IPS-18c (cell line): Measurements from ENCODE around the gene FAF1.
"Not testable (repeated sequence)": the region's sequence is repeated elsewhere in the genome, so short reads cannot be mapped to it uniquely, and the experiment has no call there.

ENCODE experiments used
- H3K4me3 ChIP-seq: 2 replicates; pipeline ENCODE4 v1.7.0; 2013; ENCODE audit warnings: low read depth, mild to moderate bottlenecking, low read length, moderate library complexity; ENCODE audit not compliant: insufficient read depth
- H3K9me3 ChIP-seq: one replicate; pipeline ENCODE4 v1.6.1; 2013; ENCODE audit warnings: mild to moderate bottlenecking, low read length, moderate library complexity; ENCODE audit not compliant: control insufficient read depth, insufficient read depth

Gene FAF1

GRCh38 chr1:50933770-50934169, 26.3 kb downstream of the FAF1 start:
- not testable (repeated sequence) for H3K9me3 ChIP-seq

GRCh38 chr1:50932043-50932442, 28.0 kb downstream of the FAF1 start:
- not testable (repeated sequence) for H3K4me3 ChIP-seq, H3K9me3 ChIP-seq

More at GRCh38 chr1:50933770-50934169, 26.3 kb downstream of the FAF1 start:
- H3K4me3 ChIP-seq, result not testable (repeated sequence)

- no peak overlapping the region for H3K4me3 ChIP-seq
- H3K9me3 ChIP-seq, result no peaks in the 10 kb centered on the region
Measured at GRCh38 chr1:50930965-50931737, 28.9 kb downstream of the FAF1 start.

GRCh38 chr1:50930193-50930592, 29.9 kb downstream of the FAF1 start:
- H3K9me3 ChIP-seq, result no peaks in the 10 kb centered on the region

GRCh38 chr1:50929376-50929958, 30.6 kb downstream of the FAF1 start:
- H3K9me3 ChIP-seq, result no peaks in the 10 kb centered on the region

More at GRCh38 chr1:50930193-50930592, 29.9 kb downstream of the FAF1 start:
- no peak overlapping the region for H3K4me3 ChIP-seq

GRCh38 chr1:50923564-50923963, 36.5 kb downstream of the FAF1 start:
- Histone ChIP-seq H3K4me3 (no peak overlapping the region), H3K9me3 (no peaks in the 10 kb centered on the region)

More at GRCh38 chr1:50929376-50929958, 30.6 kb downstream of the FAF1 start:
- H3K4me3 ChIP-seq, result no peak overlapping the region

- H3K4me3 ChIP-seq, result no peak overlapping the region
Measured at GRCh38 chr1:50921029-50921428, 39.0 kb downstream of the FAF1 start.

GRCh38 chr1:50920409-50920808, 39.7 kb downstream of the FAF1 start:
- H3K9me3 ChIP-seq, result no peaks in the 10 kb centered on the region
- H3K4me3 ChIP-seq, result no peak overlapping the region

More at GRCh38 chr1:50921029-50921428, 39.0 kb downstream of the FAF1 start:
- H3K9me3 ChIP-seq, result no peaks in the 10 kb centered on the region

- no peak overlapping the region for H3K4me3 ChIP-seq
- no peaks in the 10 kb centered on the region for H3K9me3 ChIP-seq
Measured at GRCh38 chr1:50917138-50918137, 42.6 kb downstream of the FAF1 start.

GRCh38 chr1:50915621-50916020, 44.4 kb downstream of the FAF1 start:
- peaks cover 2% of the 10 kb centered on the region for H3K9me3 ChIP-seq

GRCh38 chr1:50913954-50914353, 46.1 kb downstream of the FAF1 start:
- no peak overlapping the region for H3K4me3 ChIP-seq
- peaks cover 2% of the 10 kb centered on the region for H3K9me3 ChIP-seq

More at GRCh38 chr1:50915621-50916020, 44.4 kb downstream of the FAF1 start:
- no peak overlapping the region for H3K4me3 ChIP-seq

GRCh38 chr1:50910356-50910755, 49.7 kb downstream of the FAF1 start:
- H3K4me3 ChIP-seq, H3K9me3 ChIP-seq: not testable (repeated sequence)

- not testable (repeated sequence) for H3K9me3 ChIP-seq, H3K4me3 ChIP-seq
Measured at GRCh38 chr1:50907610-50908009, 52.5 kb downstream of the FAF1 start.

- not testable (repeated sequence) for H3K4me3 ChIP-seq, H3K9me3 ChIP-seq
Measured at GRCh38 chr1:50906050-50906449, 54.0 kb downstream of the FAF1 start.

GRCh38 chr1:50902419-50902818, 57.6 kb downstream of the FAF1 start:
- H3K9me3 ChIP-seq, result no peaks in the 10 kb centered on the region
- no peak overlapping the region for H3K4me3 ChIP-seq

- Histone ChIP-seq H3K4me3 (no peak overlapping the region), H3K9me3 (no peaks in the 10 kb centered on the region)
Measured at GRCh38 chr1:50901872-50902271, 58.2 kb downstream of the FAF1 start.

GRCh38 chr1:50898773-50899172, 61.3 kb downstream of the FAF1 start:
- H3K4me3 ChIP-seq, result no peak overlapping the region
- no peaks in the 10 kb centered on the region for H3K9me3 ChIP-seq
